ENCODE data around the gene YAP1.
A peak's percentile ranks its signal among the peaks of the same experiment; 100 is the strongest.

GRCh38 chr11:102256251-102256650 is 146.0 kb downstream of the YAP1 start:
- no peak for TF ChIP-seq ZNF184 (tag by site-specific recombination; IDR thresholded peaks at IDR 0.05)
- TF ChIP-seq PBX3 (CRISPR knock-in tag; IDR thresholded peaks at IDR 0.05): no peak
- TF ChIP-seq CTCF (tag by site-specific recombination; IDR thresholded peaks at IDR 0.05): no peak
- no peak for TF ChIP-seq ZNF138 (tag by site-specific recombination; IDR thresholded peaks at IDR 0.05; ENCODE audit: borderline replicate concordance)
- TF ChIP-seq ZBTB11 (tag by site-specific recombination; conservative IDR thresholded peaks at IDR 0.05; ENCODE audit: low read depth): no peak
- TF ChIP-seq SETDB1 (IDR thresholded peaks at IDR 0.05; ENCODE audit: insufficient read length, low read length): peak; percentile 35
- no peak for TF ChIP-seq HOXA7 (CRISPR knock-in tag; IDR thresholded peaks at IDR 0.05; ENCODE audit: borderline replicate concordance)
- no peak for TF ChIP-seq KLF7 (tag by site-specific recombination; IDR thresholded peaks at IDR 0.05; ENCODE audit: borderline replicate concordance)
- no peak for TF ChIP-seq ZBTB7A (tag by site-specific recombination; IDR thresholded peaks at IDR 0.05; ENCODE audit: low read depth)
- TF ChIP-seq ZNF274 (IDR thresholded peaks at IDR 0.05; ENCODE audit: low read length): no peak
- no peak for TF ChIP-seq ZNF274 (tag by site-specific recombination; IDR thresholded peaks at IDR 0.05; ENCODE audit: borderline replicate concordance)
- no peak for TF ChIP-seq ZNF292 (tag by site-specific recombination; IDR thresholded peaks at IDR 0.05; ENCODE audit: borderline replicate concordance, low read depth)

Data from HEK293 (cell line).